Measurements from ENCODE around the gene RNGTT. TPM values are rescaled to one million over a fixed set of nuclear protein-coding genes. Genes with fewer than 3 reads are reported as not detected.
"Not testable (repeated sequence)": the region's sequence is repeated elsewhere in the genome, so short reads cannot be mapped to it uniquely, and the experiment has no call there.

The RNGTT gene
- polyA plus RNA-seq, 1 donor = 9.6 TPM

GRCh38 chr6:88810701-88811100 lies 152.7 kb downstream of the RNGTT start:
- peaks cover 15% of the 10 kb centered on the region for H3K9me3 ChIP-seq (ENCODE audit: control insufficient read depth, low read depth, low read length)

GRCh38 chr6:88810089-88810488 lies 153.3 kb downstream of the RNGTT start:
- Histone ChIP-seq H3K4me3 (ENCODE audit: low read length) (no peak overlapping the region), H3K9me3 (ENCODE audit: control insufficient read depth, low read depth, low read length) (peaks cover 15% of the 10 kb centered on the region), H3K36me3 (ENCODE audit: control insufficient read depth, insufficient read depth, low read length) (peaks cover 2% of the 10 kb centered on the region), H3K27ac (ENCODE audit: low read length) (no peak overlapping the region), H3K4me1 (ENCODE audit: control insufficient read depth, insufficient read depth, low read length) (no peaks in the 10 kb centered on the region), H3K27me3 (ENCODE audit: control insufficient read depth, insufficient read depth, low read length) (no peaks in the 10 kb centered on the region)
- no peak for DNase-seq
- 90% methylated on average over 3 of the region's 5 CpGs for WGBS (ENCODE audit: insufficient coverage, low lambda C conversion rate)

More at GRCh38 chr6:88810701-88811100, 152.7 kb downstream of the RNGTT start:
- H3K4me3 ChIP-seq (ENCODE audit: low read length) = no peak overlapping the region
- WGBS (ENCODE audit: insufficient coverage, low lambda C conversion rate) = no CpG with 5 or more reads among the region's 1 CpG
- no peaks in the 10 kb centered on the region for H3K4me1 ChIP-seq (ENCODE audit: control insufficient read depth, insufficient read depth, low read length)
- no peak overlapping the region for H3K27ac ChIP-seq (ENCODE audit: low read length)
- peaks cover 2% of the 10 kb centered on the region for H3K36me3 ChIP-seq (ENCODE audit: control insufficient read depth, insufficient read depth, low read length)
- no peaks in the 10 kb centered on the region for H3K27me3 ChIP-seq (ENCODE audit: control insufficient read depth, insufficient read depth, low read length)
- DNase-seq = no peak

GRCh38 chr6:88808381-88808780 lies 155.0 kb downstream of the RNGTT start:
- H3K9me3 ChIP-seq (ENCODE audit: control insufficient read depth, low read depth, low read length) = peaks cover 15% of the 10 kb centered on the region
- H3K4me3 ChIP-seq (ENCODE audit: low read length) = no peak overlapping the region
- no peak overlapping the region for H3K27ac ChIP-seq (ENCODE audit: low read length)
- peaks cover 2% of the 10 kb centered on the region for H3K36me3 ChIP-seq (ENCODE audit: control insufficient read depth, insufficient read depth, low read length)
- H3K4me1 ChIP-seq (ENCODE audit: control insufficient read depth, insufficient read depth, low read length) = no peaks in the 10 kb centered on the region
- no peaks in the 10 kb centered on the region for H3K27me3 ChIP-seq (ENCODE audit: control insufficient read depth, insufficient read depth, low read length)
- DNase-seq = no peak

- H3K9me3 ChIP-seq (ENCODE audit: control insufficient read depth, low read depth, low read length) = peaks cover 15% of the 10 kb centered on the region
- no CpG with 5 or more reads among the region's 1 CpG for WGBS (ENCODE audit: insufficient coverage, low lambda C conversion rate)
- peaks cover 2% of the 10 kb centered on the region for H3K36me3 ChIP-seq (ENCODE audit: control insufficient read depth, insufficient read depth, low read length)
- H3K4me1 ChIP-seq (ENCODE audit: control insufficient read depth, insufficient read depth, low read length) = no peaks in the 10 kb centered on the region
- no peaks in the 10 kb centered on the region for H3K27me3 ChIP-seq (ENCODE audit: control insufficient read depth, insufficient read depth, low read length)
- no peak overlapping the region for H3K4me3 ChIP-seq (ENCODE audit: low read length)
- no peak overlapping the region for H3K27ac ChIP-seq (ENCODE audit: low read length)
- no peak for DNase-seq
Measured at GRCh38 chr6:88807622-88808021, 155.8 kb downstream of the RNGTT start.

- no peak overlapping the region for H3K4me3 ChIP-seq (ENCODE audit: low read length)
- H3K9me3 ChIP-seq (ENCODE audit: control insufficient read depth, low read depth, low read length) = peaks cover 15% of the 10 kb centered on the region
- no peak for DNase-seq
- WGBS (ENCODE audit: insufficient coverage, low lambda C conversion rate) = 100% methylated on average over 3 of the region's 4 CpGs
- H3K27ac ChIP-seq (ENCODE audit: low read length) = no peak overlapping the region
- no peaks in the 10 kb centered on the region for H3K4me1 ChIP-seq (ENCODE audit: control insufficient read depth, insufficient read depth, low read length)
- no peaks in the 10 kb centered on the region for H3K27me3 ChIP-seq (ENCODE audit: control insufficient read depth, insufficient read depth, low read length)
- H3K36me3 ChIP-seq (ENCODE audit: control insufficient read depth, insufficient read depth, low read length) = peaks cover 2% of the 10 kb centered on the region
Measured at GRCh38 chr6:88806728-88807127, 156.7 kb downstream of the RNGTT start.

- no peak for DNase-seq
- Histone ChIP-seq H3K4me3 (ENCODE audit: low read length) (no peak overlapping the region), H3K27me3 (ENCODE audit: control insufficient read depth, insufficient read depth, low read length) (no peaks in the 10 kb centered on the region), H3K36me3 (ENCODE audit: control insufficient read depth, insufficient read depth, low read length) (peaks cover 7% of the 10 kb centered on the region), H3K9me3 (ENCODE audit: control insufficient read depth, low read depth, low read length) (peaks cover 15% of the 10 kb centered on the region), H3K27ac (ENCODE audit: low read length) (no peak overlapping the region), H3K4me1 (ENCODE audit: control insufficient read depth, insufficient read depth, low read length) (no peaks in the 10 kb centered on the region)
- 100% methylated on average over 2 of the region's 2 CpGs for WGBS (ENCODE audit: insufficient coverage, low lambda C conversion rate)
Measured at GRCh38 chr6:88804701-88805100, 158.7 kb downstream of the RNGTT start.

- no peaks in the 10 kb centered on the region for H3K27me3 ChIP-seq (ENCODE audit: control insufficient read depth, insufficient read depth, low read length)
- no peak overlapping the region for H3K4me3 ChIP-seq (ENCODE audit: low read length)
- no peaks in the 10 kb centered on the region for H3K9me3 ChIP-seq (ENCODE audit: control insufficient read depth, low read depth, low read length)
- no peak for DNase-seq
- H3K4me1 ChIP-seq (ENCODE audit: control insufficient read depth, insufficient read depth, low read length) = no peaks in the 10 kb centered on the region
- no peak overlapping the region for H3K27ac ChIP-seq (ENCODE audit: low read length)
- H3K36me3 ChIP-seq (ENCODE audit: control insufficient read depth, insufficient read depth, low read length) = no peaks in the 10 kb centered on the region
Measured at GRCh38 chr6:88785478-88785877, 177.9 kb downstream of the RNGTT start.

- H3K27me3 ChIP-seq (ENCODE audit: control insufficient read depth, insufficient read depth, low read length) = no peaks in the 10 kb centered on the region
- no peaks in the 10 kb centered on the region for H3K9me3 ChIP-seq (ENCODE audit: control insufficient read depth, low read depth, low read length)
- no peaks in the 10 kb centered on the region for H3K36me3 ChIP-seq (ENCODE audit: control insufficient read depth, insufficient read depth, low read length)
- 62% methylated on average over 3 of the region's 5 CpGs for WGBS (ENCODE audit: insufficient coverage, low lambda C conversion rate)
- DNase-seq = peak; percentile 5 to 14
- H3K4me3 ChIP-seq (ENCODE audit: low read length) = no peak overlapping the region
- H3K4me1 ChIP-seq (ENCODE audit: control insufficient read depth, insufficient read depth, low read length) = no peaks in the 10 kb centered on the region
- H3K27ac ChIP-seq (ENCODE audit: low read length) = no peak overlapping the region
Measured at GRCh38 chr6:88780714-88781389, 182.6 kb downstream of the RNGTT start.

- H3K4me3 ChIP-seq (ENCODE audit: low read length) = no peak overlapping the region
- 89% methylated on average over 3 of the region's 8 CpGs for WGBS (ENCODE audit: insufficient coverage, low lambda C conversion rate)
- H3K9me3 ChIP-seq (ENCODE audit: control insufficient read depth, low read depth, low read length) = no peaks in the 10 kb centered on the region
- DNase-seq = no peak
- no peaks in the 10 kb centered on the region for H3K27me3 ChIP-seq (ENCODE audit: control insufficient read depth, insufficient read depth, low read length)
- no peak overlapping the region for H3K27ac ChIP-seq (ENCODE audit: low read length)
- no peaks in the 10 kb centered on the region for H3K4me1 ChIP-seq (ENCODE audit: control insufficient read depth, insufficient read depth, low read length)
- no peaks in the 10 kb centered on the region for H3K36me3 ChIP-seq (ENCODE audit: control insufficient read depth, insufficient read depth, low read length)
Measured at GRCh38 chr6:88775866-88776571, 187.4 kb downstream of the RNGTT start.

- H3K4me3 ChIP-seq (ENCODE audit: low read length); H3K27ac ChIP-seq (ENCODE audit: low read length): not testable (repeated sequence)
- 100% methylated on average over 1 of the region's 2 CpGs for WGBS (ENCODE audit: insufficient coverage, low lambda C conversion rate)
Measured at GRCh38 chr6:88768114-88768513, 195.3 kb downstream of the RNGTT start.

GRCh38 chr6:88764081-88764480 lies 199.3 kb downstream of the RNGTT start:
- H3K9me3 ChIP-seq (ENCODE audit: control insufficient read depth, low read depth, low read length) = no peaks in the 10 kb centered on the region
- no peaks in the 10 kb centered on the region for H3K4me1 ChIP-seq (ENCODE audit: control insufficient read depth, insufficient read depth, low read length)
- no peak overlapping the region for H3K4me3 ChIP-seq (ENCODE audit: low read length)
- DNase-seq = no peak
- H3K36me3 ChIP-seq (ENCODE audit: control insufficient read depth, insufficient read depth, low read length) = peaks cover 1% of the 10 kb centered on the region
- WGBS (ENCODE audit: insufficient coverage, low lambda C conversion rate) = 100% methylated on average over 2 of the region's 3 CpGs
- no peak overlapping the region for H3K27ac ChIP-seq (ENCODE audit: low read length)
- H3K27me3 ChIP-seq (ENCODE audit: control insufficient read depth, insufficient read depth, low read length) = no peaks in the 10 kb centered on the region

More at GRCh38 chr6:88768114-88768513, 195.3 kb downstream of the RNGTT start:
- DNase-seq; H3K9me3 ChIP-seq (ENCODE audit: control insufficient read depth, low read depth, low read length); H3K27me3 ChIP-seq (ENCODE audit: control insufficient read depth, insufficient read depth, low read length); H3K36me3 ChIP-seq (ENCODE audit: control insufficient read depth, insufficient read depth, low read length); H3K4me1 ChIP-seq (ENCODE audit: control insufficient read depth, insufficient read depth, low read length): not testable (repeated sequence)
